HL-60 (cell line): ENCODE results near the gene RSAD1.

Source experiments
- DNase-seq, 2 experiments: peaks; one replicate each; pipeline ENCODE4 v3.0.0-alpha.2; 2010 to 2020; ENCODE audit warnings: low read depth in 1 of 2, low spot score in 1 of 2
- H3K27ac ChIP-seq: fragments of 250-450 bp; sonication (Bioruptor Pico); replicated peaks from 2 replicates; pipeline ENCODE4 v1.5.1; 2020; ENCODE audit warnings: mild to moderate bottlenecking, moderate library complexity
- H3K27me3 ChIP-seq: fragments of 250-450 bp; sonication (Bioruptor Pico); 2 replicates; pipeline ENCODE4 v1.5.1; 2021; ENCODE audit warnings: mild to moderate bottlenecking, moderate library complexity; ENCODE audit not compliant: insufficient read depth, poor library complexity, severe bottlenecking
- H3K4me3 ChIP-seq: replicated peaks from 2 replicates; pipeline ENCODE4 v1.5.1; 2011; ENCODE audit warnings: mild to moderate bottlenecking, control low read depth, low read length; ENCODE audit not compliant: insufficient read depth
- CTCF ChIP-seq: IDR thresholded peaks from one replicate; pipeline ENCODE4 v1.5.1; 2011; ENCODE audit warnings: low read length, control low read depth, inconsistent platforms; ENCODE audit not compliant: insufficient read depth
- GABPA ChIP-seq: IDR thresholded peaks from 2 replicates; pipeline ENCODE4 v1.6.1; 2012; ENCODE audit warnings: low read depth
- POLR2AphosphoS5 ChIP-seq: IDR thresholded peaks from 2 replicates; pipeline ENCODE4 v1.6.1; 2012; ENCODE audit warnings: low read depth
- SPI1 ChIP-seq: IDR thresholded peaks from 2 replicates; pipeline ENCODE4 v1.6.1; 2012; ENCODE audit warnings: low read depth, mild to moderate bottlenecking, borderline replicate concordance
- TF ChIP-seq, protein P1 (sequence below): IDR thresholded peaks from 2 replicates; pipeline ENCODE4 v1.6.1; 2012; ENCODE audit warnings: low read depth; ENCODE audit not compliant: insufficient replicate concordance

RSAD1 gene

DNA sequence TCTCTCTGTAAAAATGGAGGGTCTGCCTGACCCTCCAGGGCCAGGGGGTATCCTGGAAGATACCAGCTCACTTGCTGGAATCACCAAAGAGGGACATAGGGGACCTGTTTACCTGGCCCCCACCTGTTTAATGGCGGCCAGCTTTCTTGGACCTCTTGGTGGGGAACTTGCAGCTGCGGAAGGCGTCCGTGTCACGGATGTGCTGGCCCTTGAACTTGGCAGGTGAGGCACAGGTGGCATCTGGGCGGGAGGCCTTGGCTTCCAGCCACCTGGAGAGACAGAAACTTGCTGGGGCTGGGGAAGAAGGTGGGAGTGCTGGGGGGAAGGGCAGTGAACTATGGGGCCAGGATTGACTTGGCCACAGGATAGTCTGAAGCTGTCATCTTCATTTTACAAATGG, 13.5 kb upstream of the RSAD1 start:
- Histone ChIP-seq H3K27me3 (peaks cover 23% of the 10 kb centered on the region), H3K27ac (no peak overlapping the region), H3K4me3 (no peak overlapping the region)
- TF ChIP-seq POLR2AphosphoS5 (no peak), CTCF (no peak), GABPA (no peak), SPI1 (no peak)
- TF ChIP-seq, protein P1, sequence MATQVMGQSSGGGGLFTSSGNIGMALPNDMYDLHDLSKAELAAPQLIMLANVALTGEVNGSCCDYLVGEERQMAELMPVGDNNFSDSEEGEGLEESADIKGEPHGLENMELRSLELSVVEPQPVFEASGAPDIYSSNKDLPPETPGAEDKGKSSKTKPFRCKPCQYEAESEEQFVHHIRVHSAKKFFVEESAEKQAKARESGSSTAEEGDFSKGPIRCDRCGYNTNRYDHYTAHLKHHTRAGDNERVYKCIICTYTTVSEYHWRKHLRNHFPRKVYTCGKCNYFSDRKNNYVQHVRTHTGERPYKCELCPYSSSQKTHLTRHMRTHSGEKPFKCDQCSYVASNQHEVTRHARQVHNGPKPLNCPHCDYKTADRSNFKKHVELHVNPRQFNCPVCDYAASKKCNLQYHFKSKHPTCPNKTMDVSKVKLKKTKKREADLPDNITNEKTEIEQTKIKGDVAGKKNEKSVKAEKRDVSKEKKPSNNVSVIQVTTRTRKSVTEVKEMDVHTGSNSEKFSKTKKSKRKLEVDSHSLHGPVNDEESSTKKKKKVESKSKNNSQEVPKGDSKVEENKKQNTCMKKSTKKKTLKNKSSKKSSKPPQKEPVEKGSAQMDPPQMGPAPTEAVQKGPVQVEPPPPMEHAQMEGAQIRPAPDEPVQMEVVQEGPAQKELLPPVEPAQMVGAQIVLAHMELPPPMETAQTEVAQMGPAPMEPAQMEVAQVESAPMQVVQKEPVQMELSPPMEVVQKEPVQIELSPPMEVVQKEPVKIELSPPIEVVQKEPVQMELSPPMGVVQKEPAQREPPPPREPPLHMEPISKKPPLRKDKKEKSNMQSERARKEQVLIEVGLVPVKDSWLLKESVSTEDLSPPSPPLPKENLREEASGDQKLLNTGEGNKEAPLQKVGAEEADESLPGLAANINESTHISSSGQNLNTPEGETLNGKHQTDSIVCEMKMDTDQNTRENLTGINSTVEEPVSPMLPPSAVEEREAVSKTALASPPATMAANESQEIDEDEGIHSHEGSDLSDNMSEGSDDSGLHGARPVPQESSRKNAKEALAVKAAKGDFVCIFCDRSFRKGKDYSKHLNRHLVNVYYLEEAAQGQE: no peak
- no peak for DNase-seq

- no peak overlapping the region for H3K4me3 ChIP-seq
- H3K27ac ChIP-seq: no peak overlapping the region
- DNase-seq: no peak
- H3K27me3 ChIP-seq: peaks cover 23% of the 10 kb centered on the region
- no peak for TF ChIP-seq POLR2AphosphoS5
- no peak for TF ChIP-seq GABPA
- TF ChIP-seq CTCF: no peak
- TF ChIP-seq SPI1: no peak
- TF ChIP-seq, protein P1: no peak
These were observed 13.0 kb upstream of the RSAD1 start for GRCh38 chr17:50465635-50466034.

- H3K27me3 ChIP-seq: peaks cover 23% of the 10 kb centered on the region
- DNase-seq: no peak
- H3K27ac ChIP-seq: no peak overlapping the region
- no peak overlapping the region for H3K4me3 ChIP-seq
- TF ChIP-seq SPI1 (no peak), GABPA (no peak)
These were observed 12.1 kb upstream of the RSAD1 start for GRCh38 chr17:50466371-50467113.

DNA sequence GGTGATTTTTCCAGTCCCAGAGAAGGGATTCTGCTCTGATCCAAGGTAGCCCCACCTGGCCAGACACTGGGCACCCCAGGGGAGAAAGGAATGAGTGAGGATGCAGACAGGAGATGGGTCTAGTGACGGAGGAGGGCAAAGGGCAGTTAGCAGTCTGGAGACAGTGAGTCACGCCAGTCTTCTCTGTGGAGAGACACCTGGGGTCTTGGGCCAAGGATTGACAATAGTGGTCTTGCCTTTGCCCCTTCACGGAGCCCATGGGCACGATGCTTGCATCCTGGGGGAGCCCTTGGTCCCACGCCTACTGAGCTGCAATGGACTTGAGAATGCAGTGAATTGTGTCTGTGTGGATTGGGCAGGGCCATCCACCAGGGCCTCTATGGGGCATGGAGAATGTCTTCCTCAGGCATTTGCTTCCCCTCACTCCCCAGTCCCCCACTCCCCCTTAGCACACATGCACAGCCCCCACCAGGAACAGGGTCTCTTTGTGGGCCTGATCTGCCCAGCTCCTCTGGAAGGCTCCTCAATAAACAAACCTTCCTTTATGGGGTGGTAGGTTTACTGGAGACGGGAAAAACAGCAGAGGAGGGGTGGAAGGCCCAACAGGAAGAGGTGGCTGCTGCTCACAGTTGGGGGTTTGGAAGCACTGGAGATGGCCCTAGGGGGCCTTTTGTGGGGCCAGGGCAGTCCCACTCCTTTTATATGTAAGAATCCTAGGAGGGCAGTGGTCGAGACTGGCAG, 11.4 kb upstream of the RSAD1 start:
- DNase-seq: no peak
- TF ChIP-seq POLR2AphosphoS5 (no peak), SPI1 (no peak), CTCF (no peak), GABPA (no peak)
- TF ChIP-seq, protein P1: no peak
- Histone ChIP-seq H3K27ac (no peak overlapping the region), H3K4me3 (no peak overlapping the region), H3K27me3 (peaks cover 23% of the 10 kb centered on the region)
